Stimulated activated CD4-positive, alpha-beta T cell treated with anti-CD3 and anti-CD28 coated beads, Interleukin-12 subunit alpha, Interleukin-12 subunit beta, amount 100 ng/mL, for 24 hours (primary cell): ENCODE measurements around the gene KAT2A.

Experiments
- DNase-seq, 2 experiments: peaks; one replicate each; pipeline ENCODE4 v3.0.0-alpha.2; 2020; ENCODE audit warnings: low read depth in 2 of 2

KAT2A gene

GRCh38 chr17:42114118-42114517, 7.0 kb downstream of the KAT2A start:
- DNase-seq, result no peak

- DNase-seq, result no peak
Observed at GRCh38 chr17:42113293-42114069, 7.7 kb downstream of the KAT2A start.

- peak; percentile 61 to 66 for DNase-seq
Observed at GRCh38 chr17:42112552-42113176, 8.5 kb downstream of the KAT2A start, which contains the start of gene DHX58. DHX58 (minus strand) TSS chr17:42112714; CDS start chr17:42111892, 822 bp downstream.

- DNase-seq, result no peak
Observed at GRCh38 chr17:42111871-42112551, 9.2 kb downstream of the KAT2A start.

- DNase-seq, result no peak
Observed at GRCh38 chr17:42111265-42111636, 9.9 kb downstream of the KAT2A start.

- no peak for DNase-seq
Observed at GRCh38 chr17:42110301-42111264, 10.6 kb downstream of the KAT2A start.

- no peak for DNase-seq
Observed at GRCh38 chr17:42109086-42109485, 12.1 kb downstream of the KAT2A start.

GRCh38 chr17:42107597-42108576, 13.3 kb downstream of the KAT2A start:
- peak; percentile 85 to 92 for DNase-seq

- DNase-seq, result no peak
Observed at GRCh38 chr17:42107124-42107523, 14.0 kb downstream of the KAT2A start.

GRCh38 chr17:42106009-42106408, 15.2 kb downstream of the KAT2A start:
- no peak for DNase-seq

- DNase-seq, result no peak
Observed at GRCh38 chr17:42104264-42104663, 16.9 kb downstream of the KAT2A start.

- no peak for DNase-seq
Observed at GRCh38 chr17:42103221-42103954, 17.8 kb downstream of the KAT2A start.

- DNase-seq, result peak; percentile 28 to 75
Observed at GRCh38 chr17:42101513-42102292, 19.5 kb downstream of the KAT2A start.

- DNase-seq, result no peak
Observed at GRCh38 chr17:42098730-42099399, 22.3 kb downstream of the KAT2A start.

- peak in 1 of 2 experiments; percentile 40 for DNase-seq
Observed at GRCh38 chr17:42097691-42098631, 23.2 kb downstream of the KAT2A start, which contains the start of gene ZNF385C. ZNF385C (minus strand) TSS chr17:42098473; CDS start chr17:42063056, 35,417 bp downstream.

- DNase-seq, result no peak
Observed at GRCh38 chr17:42096360-42097111, 24.6 kb downstream of the KAT2A start.
